DMS53 treated with DMSO at 0.1 percent for 48 hours (cell line): ENCODE data around the gene TRMU.

ENCODE experiments used
- DNase-seq: peaks from one replicate; lab custom pipeline; 2025; ENCODE audit not compliant: unreplicated experiment; lab: John Stamatoyannopoulos, UW

TRMU gene

DNA sequence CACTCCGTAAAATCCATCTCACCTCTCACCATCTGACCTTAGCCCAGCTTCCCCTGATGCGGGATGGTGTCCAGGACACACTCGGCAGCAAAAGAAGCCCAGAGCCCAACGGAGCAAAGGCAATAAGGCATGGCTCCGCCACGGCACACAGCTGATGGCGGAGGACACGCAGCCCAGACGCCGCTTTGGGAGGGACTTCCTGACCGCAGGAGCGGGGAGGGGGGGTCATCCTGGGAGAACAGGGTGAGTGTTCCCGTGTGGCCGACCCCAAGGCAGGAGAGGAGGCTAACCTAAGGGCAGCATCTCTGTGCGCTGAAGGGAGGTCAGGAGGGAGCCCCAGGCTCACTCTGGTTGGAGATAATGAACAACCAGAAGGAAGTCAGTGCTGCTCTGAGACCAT is 71.3 kb downstream of the TRMU start:
- DNase-seq, result no peak
